DMS153 (cell line): ENCODE measurements around the gene PPM1H.
"Not testable (repeated sequence)": the region's sequence is repeated elsewhere in the genome, so short reads cannot be mapped to it uniquely, and the experiment has no call there.

ENCODE experiments used
- DNase-seq: peaks from one replicate; lab custom pipeline; 2025; lab: John Stamatoyannopoulos, UW

PPM1H gene

GRCh38 chr12:62767496-62767895, 167.5 kb downstream of the PPM1H start:
- no peak for DNase-seq

- no peak for DNase-seq
Observed at GRCh38 chr12:62766496-62766895, 168.5 kb downstream of the PPM1H start.

- no peak for DNase-seq
Observed at GRCh38 chr12:62763861-62764645, 170.9 kb downstream of the PPM1H start.

GRCh38 chr12:62763312-62763711, 171.6 kb downstream of the PPM1H start:
- no peak for DNase-seq

- no peak for DNase-seq
Observed at GRCh38 chr12:62762645-62763044, 172.3 kb downstream of the PPM1H start.

GRCh38 chr12:62761658-62762057, 173.3 kb downstream of the PPM1H start:
- no peak for DNase-seq

- DNase-seq = no peak
Observed at GRCh38 chr12:62760779-62761178, 174.2 kb downstream of the PPM1H start.

GRCh38 chr12:62760341-62760740, 174.6 kb downstream of the PPM1H start:
- DNase-seq = not testable (repeated sequence)

- no peak for DNase-seq
Observed at GRCh38 chr12:62758216-62758615, 176.7 kb downstream of the PPM1H start.

GRCh38 chr12:62757048-62757447, 177.9 kb downstream of the PPM1H start:
- DNase-seq = no peak

GRCh38 chr12:62754706-62755105, 180.2 kb downstream of the PPM1H start:
- no peak for DNase-seq

GRCh38 chr12:62751810-62752155, 183.2 kb downstream of the PPM1H start:
- DNase-seq = no peak

GRCh38 chr12:62750941-62751809, 183.8 kb downstream of the PPM1H start:
- DNase-seq = no peak

GRCh38 chr12:62749586-62749985, 185.4 kb downstream of the PPM1H start:
- DNase-seq = no peak

GRCh38 chr12:62748941-62749468, 185.9 kb downstream of the PPM1H start:
- DNase-seq = no peak

GRCh38 chr12:62744551-62744950, 190.4 kb downstream of the PPM1H start:
- DNase-seq = no peak

GRCh38 chr12:62739266-62740015, 195.5 kb downstream of the PPM1H start:
- no peak for DNase-seq

- no peak for DNase-seq
Observed at GRCh38 chr12:62738616-62739015, 196.3 kb downstream of the PPM1H start.

- DNase-seq = no peak
Observed at GRCh38 chr12:62738105-62738504, 196.8 kb downstream of the PPM1H start.

GRCh38 chr12:62737615-62738014, 197.3 kb downstream of the PPM1H start:
- no peak for DNase-seq

- DNase-seq = no peak
Observed at GRCh38 chr12:62737188-62737587, 197.8 kb downstream of the PPM1H start.

- no peak for DNase-seq
Observed at GRCh38 chr12:62736596-62736995, 198.4 kb downstream of the PPM1H start.
